K562 (cell line): Measurements from ENCODE around the gene LACTB. TPM values are rescaled to one million over a fixed set of nuclear protein-coding genes. Genes with fewer than 3 reads are reported as not detected.

Experiments
- ATAC-seq: fragments of 200-7000 bp; cut with Tn5 transposase; 3 replicates; pipeline ENCODE4 v1.9.1; 2020; ENCODE audit warnings: moderate library complexity
- BruUV-seq: library from RNA; stranded (reverse); fragments of 400-500 nt; replicated peaks from 2 replicates; lab custom pipeline; 2021; lab: Mats Ljungman, UMichigan
- CTCF ChIA-PET: fragments of 300-600 bp; formaldehyde crosslinking; extraction: SDS; loops from one replicate; lab custom pipeline; 2021; ENCODE audit warnings: low intra/inter-chr PET ratio; lab: Yijun Ruan, JAX
- POLR2A ChIA-PET: fragments of 300-600, 350-650 bp; sonication (Branson Sonifier 250); formaldehyde crosslinking; extraction: SDS; loops from one replicate; lab custom pipeline; 2021; ENCODE audit warnings: antibody characterized with exemption, inconsistent platforms; lab: Yijun Ruan, JAX
- DNase-seq, 4 experiments: peaks; one replicate each; pipeline versions ENCODE4 v3.0.0 to v3.0.0-alpha.2; 2011 to 2018; ENCODE audit warnings: low spot score in 3 of 4, mixed read lengths in 3 of 4; ENCODE audit errors: extremely low read depth in 1 of 4
- FAIRE-seq: peaks from 2 replicates; lab custom pipeline; 2011; peaks lifted over from hg19 to GRCh38; lab: Jason Lieb, UNC
- H2AFZ ChIP-seq: 2 replicates; pipeline ENCODE4 v1.6.0; 2011; ENCODE audit warnings: low read depth, low read length, control low read depth, inconsistent platforms
- H3K27ac ChIP-seq: fragments of 200-600 bp; 3 replicates; pipeline ENCODE4 v1.8.0; 2011; ENCODE audit warnings: low read depth, mild to moderate bottlenecking, control low read depth, inconsistent platforms, low read length, moderate library complexity, mixed read lengths; ENCODE audit errors: extremely low read depth
- H3K27me3 ChIP-seq, 2 experiments: fragments of 300-600 bp in 1 of 2; 2 replicates in 1 of 2; 3 replicates in 1 of 2; pipeline versions ENCODE4 v1.6.0 to v1.8.0; 2011; ENCODE audit warnings: inconsistent platforms in 2 of 2, low read length in 2 of 2, mild to moderate bottlenecking in 1 of 2, mixed read lengths in 1 of 2, moderate library complexity in 1 of 2; ENCODE audit not compliant: control insufficient read depth in 2 of 2, insufficient read depth in 2 of 2
- H3K36me3 ChIP-seq: fragments of 300-600 bp; 3 replicates; pipeline ENCODE4 v1.8.0; 2011; ENCODE audit warnings: mild to moderate bottlenecking, low read length, inconsistent platforms; ENCODE audit not compliant: control insufficient read depth, insufficient read depth
- H3K4me1 ChIP-seq, 2 experiments: fragments of 200-600 bp in 1 of 2; replicated peaks in 1 of 2; 2 replicates in 1 of 2; 3 replicates in 1 of 2; pipeline versions ENCODE4 v1.5.1 to v1.8.0; 2011; ENCODE audit warnings: inconsistent platforms in 2 of 2, low read length in 2 of 2, mild to moderate bottlenecking in 1 of 2, mixed read lengths in 1 of 2, moderate library complexity in 1 of 2; ENCODE audit not compliant: control insufficient read depth in 2 of 2, insufficient read depth in 2 of 2
- H3K4me2 ChIP-seq: 2 replicates; pipeline ENCODE4 v1.6.1; 2011; ENCODE audit warnings: low read length, control low read depth, inconsistent platforms, mixed read lengths; ENCODE audit not compliant: insufficient read depth
- H3K4me3 ChIP-seq: fragments of 200-600 bp; sonication (generic), shearing (Covaris generic); 2 replicates; pipeline ENCODE4 v1.5.1; 2016; ENCODE audit warnings: control low read depth, inconsistent platforms
- H3K79me2 ChIP-seq: fragments of 200-600 bp; 3 replicates; pipeline ENCODE4 v1.8.0; 2011; ENCODE audit warnings: low read length, inconsistent platforms; ENCODE audit not compliant: control insufficient read depth, insufficient read depth
- H3K9ac ChIP-seq, 2 experiments: 2 replicates each; pipeline versions ENCODE4 v1.6.0 to v1.6.1; 2011; ENCODE audit warnings: low read depth in 2 of 2, low read length in 2 of 2, control low read depth in 1 of 2, inconsistent platforms in 1 of 2, mild to moderate bottlenecking in 1 of 2, mixed read lengths in 1 of 2; ENCODE audit not compliant: insufficient read depth in 1 of 2
- H3K9me1 ChIP-seq: one replicate; pipeline ENCODE4 v1.6.0; 2011; ENCODE audit warnings: inconsistent platforms, mild to moderate bottlenecking, low read length, moderate library complexity; ENCODE audit not compliant: control insufficient read depth, insufficient read depth
- H3K9me3 ChIP-seq: replicated peaks from 2 replicates; pipeline ENCODE4 v1.5.1; 2011; ENCODE audit warnings: low read depth, low read length, inconsistent platforms; ENCODE audit not compliant: control insufficient read depth, insufficient read depth
- H4K20me1 ChIP-seq: replicated peaks from 2 replicates; pipeline ENCODE4 v1.6.1; 2011; ENCODE audit warnings: low read length, inconsistent platforms, mixed read lengths; ENCODE audit not compliant: control insufficient read depth, insufficient read depth
- AFF4 ChIP-seq: sonication (generic); formaldehyde crosslinking; IDR thresholded peaks from 2 replicates; pipeline ENCODE4 v1.8.0; 2023; ENCODE audit warnings: mild to moderate bottlenecking, missing genetic modification reagents
- C11orf30 ChIP-seq: fragments of 450-650 bp; IDR thresholded peaks from 2 replicates; pipeline ENCODE4 v1.6.1; 2016; ENCODE audit warnings: low read depth, mild to moderate bottlenecking
- FOSL1 ChIP-seq: fragments of 200-800 bp; sonication (Bioruptor generic); conservative IDR thresholded peaks from 2 replicates; pipeline ENCODE4 v1.6.1; 2016; ENCODE audit warnings: missing genetic modification characterization, missing compliant biosample characterization
- HNRNPH1 ChIP-seq: fragments of 200-400 bp; formaldehyde crosslinking; optimal IDR thresholded peaks from 2 replicates; pipeline ENCODE3; 2017; ENCODE audit warnings: low read depth, mild to moderate bottlenecking, low read length, moderate library complexity
- NR1H2 ChIP-seq: sonication (generic); formaldehyde crosslinking; IDR thresholded peaks from 2 replicates; pipeline ENCODE4 v1.4.0; 2020; ENCODE audit warnings: mild to moderate bottlenecking, missing genetic modification reagents
- PHB2 ChIP-seq: fragments of 450-650 bp; IDR thresholded peaks from 2 replicates; pipeline ENCODE4 v1.6.1; 2017; ENCODE audit warnings: low read depth
- PHF8 ChIP-seq: fragments of 200-600 bp; sonication (generic); IDR thresholded peaks from 2 replicates; pipeline ENCODE4 v1.6.1; 2012; ENCODE audit warnings: mixed run types, mild to moderate bottlenecking, inconsistent platforms, low read length, moderate library complexity, borderline replicate concordance
- PTBP1 ChIP-seq: fragments of 200-400 bp; formaldehyde crosslinking; IDR thresholded peaks from 2 replicates; pipeline ENCODE4 v1.6.1; 2017; ENCODE audit warnings: low read depth, low read length
- TBL1XR1 ChIP-seq, 2 experiments: IDR thresholded peaks; 2 replicates each; pipeline ENCODE4 v1.6.1; 2012; ENCODE audit warnings: improper control_type of control experiment in 2 of 2, low read length in 2 of 2, mild to moderate bottlenecking in 1 of 2
- TFAP4 ChIP-seq: sonication (generic); formaldehyde crosslinking; IDR thresholded peaks from 2 replicates; pipeline ENCODE4 v1.8.0; 2022; ENCODE audit warnings: missing genetic modification reagents, mild to moderate bottlenecking, moderate library complexity, borderline replicate concordance
- TRIM24 ChIP-seq, 2 experiments: fragments of 450-650 bp; IDR thresholded peaks; 2 replicates each; pipeline ENCODE4 v1.6.1; 2016
- ZNF197 ChIP-seq: fragments of 200-800 bp; sonication (Bioruptor generic); IDR thresholded peaks from 2 replicates; pipeline ENCODE4 v1.6.1; 2016; ENCODE audit warnings: low read depth, missing genetic modification characterization, missing compliant biosample characterization
- ZNF384 ChIP-seq: IDR thresholded peaks from 2 replicates; pipeline ENCODE4 v1.6.1; 2012; ENCODE audit warnings: low read depth, low read length, improper control_type of control experiment
- ZNF830 ChIP-seq: fragments of 250-450 bp; sonication (Bioruptor Pico); IDR thresholded peaks from 2 replicates; pipeline ENCODE4 v1.5.0; 2021; ENCODE audit warnings: mild to moderate bottlenecking
- WGBS: fragments of 100-300 bp; shearing (Covaris generic); methylation state at CpG from one replicate; pipeline ENCODE4 v1.1.6; 2016; ENCODE audit warnings: low coverage, mixed read lengths; ENCODE audit not compliant: insufficient coverage; ENCODE audit errors: missing lambda C conversion rate; 5-methylcytosine and 5-hydroxymethylcytosine counted together
- in situ Hi-C: fragments of 300-500 bp; cut with MboI; formaldehyde crosslinking; loops from 4 replicates; pipeline ENCODE4 v1.15.0; 2018; ENCODE audit warnings: inconsistent platforms, mixed read lengths
- intact Hi-C: fragments of 100-400 bp; cut with micrococcal nuclease; formaldehyde crosslinking; loops from 2 replicates; pipeline ENCODE4 v1.14.2; 2022
- polyA plus RNA-seq, 8 experiments: library from polyadenylated mRNA; depleted of rRNA in 4 of 8; stranded (reverse) in 5 of 8; unstranded in 3 of 8; fragments of >200 nt; fragmentation: Nextera tagmentation in 2 of 8; fragmentation: Illumina TruSeq in 1 of 8; extraction: Ambion mirVana in 2 of 8; extraction: Trizol in 1 of 8; gene quantifications; 2 replicates each; pipeline versions ENCODE4 v1.2.1 to v1.2.3, GENCODE V29; 2011 to 2014; ENCODE audit warnings: inconsistent platforms in 1 of 8, missing spikeins in 1 of 8
- total RNA-seq, 7 experiments: library from RNA; depleted of rRNA in 6 of 7; stranded (reverse); fragments of >200 nt in 6 of 7; fragmentation: Illumina TruSeq in 2 of 7; extraction: Trizol in 2 of 7; gene quantifications; 2 replicates each; pipeline versions ENCODE4 v1.2.1 to v1.2.3, GENCODE V29; 2011 to 2021; ENCODE audit warnings: low replicate concordance in 1 of 7

The LACTB gene
- total and polyA plus RNA-seq, 9 of the 15 experiments (the other 6 are each of a cell fraction or from before 2014, with no cell fraction given), result 3.1 to 15.5 (median 9.8) TPM

GRCh38 chr15:63135804-63136203 is 14.1 kb downstream of the LACTB start:
- ATAC-seq, result no peak
- Histone ChIP-seq H4K20me1 (no peaks in the 10 kb centered on the region), H3K4me1 (no peaks in the 10 kb centered on the region), H3K9me3 (no peaks in the 10 kb centered on the region), H3K9ac (no peak overlapping the region), H3K36me3 (no peaks in the 10 kb centered on the region), H3K4me3 (no peak overlapping the region), H3K9me1 (no peaks in the 10 kb centered on the region), H2AFZ (no peak overlapping the region), H3K27ac (no peak overlapping the region), H3K27me3 (no peaks in the 10 kb centered on the region), H3K79me2 (no peaks in the 10 kb centered on the region), H3K4me2 (no peak overlapping the region)
- CTCF ChIA-PET, result no interaction called here
- in situ Hi-C loops (no loop called here), intact Hi-C loops (no loop called here)
- no peak for DNase-seq
- no TSS peak for BruUV-seq
- no peak for FAIRE-seq
- 42% methylated on average over 3 of the region's 3 CpGs for WGBS
- POLR2A ChIA-PET, result interaction anchor here (1.2 to 1.8 kb wide), 3 partner anchors 8 to 13 kb away, joined by 3 to 6 read pairs (median 5); no protein-coding TSS in a partner anchor
- peak; percentile 44; the same call in 1 of the 2 replicates for TF ChIP-seq ZNF384
- TF ChIP-seq TRIM24 (IDR thresholded peaks at IDR 0.05), result no peak
- no peak for TF ChIP-seq TFAP4 (CRISPR knock-in tag)
- no peak for TF ChIP-seq TBL1XR1 (IDR thresholded peaks at IDR 0.05; ENCODE audit: low read length in 2 of 2)
- TF ChIP-seq HNRNPH1, result no peak
- no peak for TF ChIP-seq AFF4 (CRISPR knock-in tag)
- no peak for TF ChIP-seq ZNF197 (CRISPR knock-in tag)
- TF ChIP-seq C11orf30, result no peak
- peak; percentile 95 for TF ChIP-seq FOSL1 (tag)
- no peak for TF ChIP-seq NR1H2 (CRISPR knock-in tag)
- no peak for TF ChIP-seq PHB2
- no peak for TF ChIP-seq PTBP1
- no peak for TF ChIP-seq ZNF830 (CRISPR knock-in tag)
- no peak for TF ChIP-seq PHF8
